GM23338 (cell line): ENCODE data around the gene XYLT1. TPM values are rescaled to one million over a fixed set of nuclear protein-coding genes. Genes with fewer than 3 reads are reported as not detected.

ENCODE experiments used
- CREB1 ChIP-seq: fragments of 250-450 bp; sonication (Bioruptor Pico); IDR thresholded peaks from 2 replicates; pipeline ENCODE4 v1.5.0; 2020; ENCODE audit warnings: low read depth, mild to moderate bottlenecking, moderate library complexity
- CTCF ChIP-seq, 2 experiments: fragments of 200-600 bp in 1 of 2; sonication (generic) in 1 of 2; conservative IDR thresholded peaks; 2 replicates each; pipeline versions ENCODE4 v1.5.1 to v1.6.1; 2016 to 2017; ENCODE audit warnings: antibody characterized with exemption in 2 of 2, low read depth in 2 of 2, mild to moderate bottlenecking in 2 of 2, moderate library complexity in 1 of 2
- EZH2 ChIP-seq: fragments of 200-600 bp; sonication (generic); IDR thresholded peaks from one replicate; pipeline ENCODE4 v1.8.0; 2017; ENCODE audit warnings: antibody characterized with exemption, mild to moderate bottlenecking, low read depth; ENCODE audit not compliant: unreplicated experiment
- EZH2phosphoT487 ChIP-seq: fragments of 200-600 bp; sonication (generic); IDR thresholded peaks from one replicate; pipeline ENCODE4 v1.8.1; 2018; ENCODE audit warnings: antibody characterized with exemption; ENCODE audit not compliant: unreplicated experiment
- JUNB ChIP-seq: IDR thresholded peaks from one replicate; pipeline ENCODE4 v1.6.1; 2016; ENCODE audit warnings: antibody characterized with exemption; ENCODE audit not compliant: unreplicated experiment
- POLR2AphosphoS5 ChIP-seq: IDR thresholded peaks from 2 replicates; pipeline ENCODE4 v1.6.1; 2016; ENCODE audit warnings: antibody characterized with exemption, low read depth
- STAT1 ChIP-seq: IDR thresholded peaks from one replicate; pipeline ENCODE4 v1.6.1; 2016; ENCODE audit warnings: antibody characterized with exemption; ENCODE audit not compliant: unreplicated experiment
- ZNF114 ChIP-seq: fragments of 250-450 bp; sonication (Bioruptor Pico); IDR thresholded peaks from 2 replicates; pipeline ENCODE4 v1.5.0; 2020; ENCODE audit warnings: mild to moderate bottlenecking, moderate library complexity
- ZNF331 ChIP-seq: fragments of 250-450 bp; sonication (Bioruptor Pico); IDR thresholded peaks from 2 replicates; pipeline ENCODE4 v1.5.0; 2020; ENCODE audit warnings: low read depth, mild to moderate bottlenecking, moderate library complexity
- ZNF462 ChIP-seq: fragments of 250-450 bp; sonication (Bioruptor Pico); IDR thresholded peaks from 2 replicates; pipeline ENCODE4 v1.5.0; 2020; ENCODE audit warnings: mild to moderate bottlenecking, moderate library complexity
- polyA plus RNA-seq: library from polyadenylated mRNA; unstranded; fragments of >200 nt; fragmentation: Nextera tagmentation; extraction: Ambion mirVana; gene quantifications from 2 replicates; pipeline ENCODE4 v1.2.1, GENCODE V29; 2016
- total RNA-seq: library from RNA; depleted of rRNA; stranded (reverse); fragments of >200 nt; shearing (Covaris generic); gene quantifications from 2 replicates; pipeline ENCODE4 v1.2.3, GENCODE V29; 2014
- TF ChIP-seq, protein P1 (sequence below): IDR thresholded peaks from 2 replicates; pipeline ENCODE4 v1.6.1; 2016; ENCODE audit warnings: antibody characterized with exemption

XYLT1 gene
- total and polyA plus RNA-seq, 2 experiments from 2014 or later = 3.5 to 24.7 TPM

- TF ChIP-seq ZNF462 (CRISPR knock-in tag) (no peak), EZH2phosphoT487 (no peak), ZNF114 (CRISPR knock-in tag) (no peak), POLR2AphosphoS5 (no peak), EZH2 (no peak), STAT1 (no peak), CTCF (conservative IDR thresholded peaks at IDR 0.05; ENCODE audit: low read depth in 2 of 2) (no peak), JUNB (no peak), CREB1 (CRISPR knock-in tag) (no peak), ZNF331 (no peak)
- TF ChIP-seq, protein P1, sequence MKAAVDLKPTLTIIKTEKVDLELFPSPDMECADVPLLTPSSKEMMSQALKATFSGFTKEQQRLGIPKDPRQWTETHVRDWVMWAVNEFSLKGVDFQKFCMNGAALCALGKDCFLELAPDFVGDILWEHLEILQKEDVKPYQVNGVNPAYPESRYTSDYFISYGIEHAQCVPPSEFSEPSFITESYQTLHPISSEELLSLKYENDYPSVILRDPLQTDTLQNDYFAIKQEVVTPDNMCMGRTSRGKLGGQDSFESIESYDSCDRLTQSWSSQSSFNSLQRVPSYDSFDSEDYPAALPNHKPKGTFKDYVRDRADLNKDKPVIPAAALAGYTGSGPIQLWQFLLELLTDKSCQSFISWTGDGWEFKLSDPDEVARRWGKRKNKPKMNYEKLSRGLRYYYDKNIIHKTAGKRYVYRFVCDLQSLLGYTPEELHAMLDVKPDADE = no peak
These were observed 256.8 kb downstream of the XYLT1 start (continued) for GRCh38 chr16:17213974-17214373.
